HUDEP-2 (cell line): ENCODE data around the gene CYP4F12.
"Not testable (repeated sequence)": the region's sequence is repeated elsewhere in the genome, so short reads cannot be mapped to it uniquely, and the experiment has no call there.

Source experiments
- DNase-seq, 76 experiments: peaks; one replicate each; lab custom pipeline; 2025; ENCODE audit not compliant: unreplicated experiment in 76 of 76; lab: John Stamatoyannopoulos, UW

The CYP4F12 gene

GRCh38 chr19:15649526-15649925, 23.4 kb upstream of the CYP4F12 start:
- DNase-seq: no peak

GRCh38 chr19:15650123-15650522, 22.8 kb upstream of the CYP4F12 start:
- DNase-seq: not testable (repeated sequence)

- DNase-seq: no peak
Observed at GRCh38 chr19:15651791-15652190, 21.1 kb upstream of the CYP4F12 start.

- no peak for DNase-seq
Observed at GRCh38 chr19:15652559-15653278, 20.2 kb upstream of the CYP4F12 start.

- no peak for DNase-seq
Observed at GRCh38 chr19:15656467-15656866, 16.4 kb upstream of the CYP4F12 start.

GRCh38 chr19:15663247-15663646, 9.6 kb upstream of the CYP4F12 start:
- DNase-seq: no peak

GRCh38 chr19:15666186-15666585, 6.7 kb upstream of the CYP4F12 start:
- DNase-seq: no peak

- DNase-seq: peak in 1 of 76 experiments; percentile 9
Observed at GRCh38 chr19:15666883-15667282, 6.0 kb upstream of the CYP4F12 start.

GRCh38 chr19:15669440-15669839, 3.4 kb upstream of the CYP4F12 start:
- DNase-seq: no peak

GRCh38 chr19:15669891-15670290, 3.0 kb upstream of the CYP4F12 start:
- DNase-seq: no peak

GRCh38 chr19:15671237-15671821, 1.6 kb upstream of the CYP4F12 start:
- no peak for DNase-seq

- DNase-seq: no peak
Observed at GRCh38 chr19:15671891-15672579, 852 bp upstream of the CYP4F12 start.

GRCh38 chr19:15673176-15673654, 328 bp downstream of the CYP4F12 start:
- peak in 9 of 76 experiments; percentile 13 to 56 (median 36) for DNase-seq

GRCh38 chr19:15675560-15675959, 2.7 kb downstream of the CYP4F12 start:
- no peak for DNase-seq

GRCh38 chr19:15679089-15679488, 6.2 kb downstream of the CYP4F12 start:
- no peak for DNase-seq

GRCh38 chr19:15679865-15680264, 7.0 kb downstream of the CYP4F12 start:
- not testable (repeated sequence) for DNase-seq

GRCh38 chr19:15680478-15681322, 7.8 kb downstream of the CYP4F12 start:
- no peak for DNase-seq

GRCh38 chr19:15683411-15683810, 10.5 kb downstream of the CYP4F12 start:
- DNase-seq: no peak

- peak in 10 of 76 experiments; percentile 4 to 34 (median 9) for DNase-seq
Observed at GRCh38 chr19:15684828-15685227, 11.9 kb downstream of the CYP4F12 start.

- DNase-seq: no peak
Observed at GRCh38 chr19:15696654-15697194, 23.8 kb downstream of the CYP4F12 start.
